Lung (tissue), 12 donors: ENCODE results near the gene PPARA. TPM values are rescaled to one million over a fixed set of nuclear protein-coding genes. Genes with fewer than 3 reads are reported as not detected.

ENCODE experiments used
- ATAC-seq: fragments of 200-7000 bp; cut with Tn5 transposase; one replicate; pipeline ENCODE4 v1.9.1; 2020; ENCODE audit warnings: moderate number of reproducible peaks; ENCODE audit not compliant: insufficient read depth, low FRiP score
- DNase-seq, 3 donors: peaks; one replicate each; pipeline ENCODE4 v3.0.0-alpha.2; 2013 to 2017
- H3K27ac ChIP-seq, 2 donors: one replicate each; pipeline ENCODE4 v1.5.1; 2013; ENCODE audit warnings: mild to moderate bottlenecking in 2 of 2, moderate library complexity in 2 of 2, control low read depth in 1 of 2, inconsistent platforms in 1 of 2, low read depth in 1 of 2, low read length in 1 of 2
- H3K27me3 ChIP-seq, 3 donors: one replicate each; pipeline ENCODE4 v1.5.1; 2013; ENCODE audit warnings: low read length in 2 of 3; ENCODE audit not compliant: control insufficient read depth in 3 of 3, insufficient read depth in 3 of 3
- H3K36me3 ChIP-seq, 4 donors: one replicate each; pipeline ENCODE4 v1.5.1; 2013; ENCODE audit warnings: low read length in 4 of 4, mild to moderate bottlenecking in 1 of 4, moderate library complexity in 1 of 4; ENCODE audit not compliant: control insufficient read depth in 4 of 4, insufficient read depth in 4 of 4
- H3K4me1 ChIP-seq, 5 donors: one replicate each; pipeline ENCODE4 v1.5.1; 2013; ENCODE audit warnings: low read length in 5 of 5, mild to moderate bottlenecking in 2 of 5, moderate library complexity in 1 of 5; ENCODE audit not compliant: control insufficient read depth in 5 of 5, insufficient read depth in 5 of 5
- H3K4me3 ChIP-seq: one replicate; pipeline ENCODE4 v1.5.1; 2013; ENCODE audit warnings: mild to moderate bottlenecking, control low read depth, moderate library complexity
- H3K9ac ChIP-seq, 2 donors: one replicate each; pipeline ENCODE4 v1.5.1; 2013; ENCODE audit warnings: low read length in 2 of 2, control low read depth in 1 of 2; ENCODE audit not compliant: insufficient read depth in 1 of 2
- H3K9me3 ChIP-seq, 4 donors: one replicate each; pipeline ENCODE4 v1.5.1; 2013; ENCODE audit warnings: low read length in 3 of 4, mild to moderate bottlenecking in 1 of 4, moderate library complexity in 1 of 4; ENCODE audit not compliant: control insufficient read depth in 4 of 4, insufficient read depth in 3 of 4
- WGBS, 2 donors: extraction: QIAGEN DNeasy Blood & Tissue Kit; methylation state at CpG; one replicate each; pipeline ENCODE4 v1.1.7; 2013; 5-methylcytosine and 5-hydroxymethylcytosine counted together
- polyA plus RNA-seq, 2 donors: library from polyadenylated mRNA; stranded (reverse); fragments of 200-250 nt; gene quantifications; one replicate each; pipeline ENCODE4 v1.2.1, GENCODE V29; 2013
- total RNA-seq, 2 donors: library from RNA; depleted of rRNA in 1 of 2; stranded (reverse); fragments of >200 nt in 1 of 2; gene quantifications; one replicate each; pipeline ENCODE4 v1.2.1, GENCODE V29; 2014 to 2021
- TF ChIP-seq, protein P1 (sequence below): IDR thresholded peaks from 2 replicates; pipeline ENCODE4 v1.5.1; 2012; ENCODE audit warnings: mild to moderate bottlenecking; ENCODE audit errors: control extremely low read depth, extremely low read depth
- donor health status: control.
- donor health status: control.
- donor health status: Bipolar disorder and iron deficiency.
- donor health status: healthy.
- donor health status: DM: yes; HTN: yes; CAD: no.

The PPARA gene
- total and polyA plus RNA-seq, 4 donors, result 4.4 to 18.1 (median 11.0) TPM

DNA sequence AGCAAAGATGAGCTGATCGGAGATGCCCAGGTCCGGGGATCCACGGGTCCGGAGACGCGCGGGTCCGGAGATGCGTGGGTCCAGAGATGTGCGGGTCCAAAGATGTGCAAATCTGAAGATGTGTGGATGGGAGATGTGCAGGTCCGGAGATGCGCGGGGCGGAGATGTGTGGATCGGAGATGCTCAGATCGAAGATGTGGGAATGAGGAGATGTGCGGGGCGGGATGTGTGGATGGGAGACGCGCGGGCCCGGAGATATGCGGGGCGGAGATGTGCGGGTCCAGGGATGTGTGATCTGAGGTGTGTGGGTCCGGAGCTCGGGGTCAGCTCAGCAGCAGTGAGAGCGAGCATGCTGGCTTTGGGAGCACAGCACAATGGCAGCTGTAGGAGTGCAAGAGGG, 64.3 kb downstream of the PPARA start:
- TF ChIP-seq, protein P1, sequence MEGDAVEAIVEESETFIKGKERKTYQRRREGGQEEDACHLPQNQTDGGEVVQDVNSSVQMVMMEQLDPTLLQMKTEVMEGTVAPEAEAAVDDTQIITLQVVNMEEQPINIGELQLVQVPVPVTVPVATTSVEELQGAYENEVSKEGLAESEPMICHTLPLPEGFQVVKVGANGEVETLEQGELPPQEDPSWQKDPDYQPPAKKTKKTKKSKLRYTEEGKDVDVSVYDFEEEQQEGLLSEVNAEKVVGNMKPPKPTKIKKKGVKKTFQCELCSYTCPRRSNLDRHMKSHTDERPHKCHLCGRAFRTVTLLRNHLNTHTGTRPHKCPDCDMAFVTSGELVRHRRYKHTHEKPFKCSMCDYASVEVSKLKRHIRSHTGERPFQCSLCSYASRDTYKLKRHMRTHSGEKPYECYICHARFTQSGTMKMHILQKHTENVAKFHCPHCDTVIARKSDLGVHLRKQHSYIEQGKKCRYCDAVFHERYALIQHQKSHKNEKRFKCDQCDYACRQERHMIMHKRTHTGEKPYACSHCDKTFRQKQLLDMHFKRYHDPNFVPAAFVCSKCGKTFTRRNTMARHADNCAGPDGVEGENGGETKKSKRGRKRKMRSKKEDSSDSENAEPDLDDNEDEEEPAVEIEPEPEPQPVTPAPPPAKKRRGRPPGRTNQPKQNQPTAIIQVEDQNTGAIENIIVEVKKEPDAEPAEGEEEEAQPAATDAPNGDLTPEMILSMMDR, result no peak
- ATAC-seq (no peak), DNase-seq (no peak)
- Histone ChIP-seq H3K9ac (no peak overlapping the region), H3K27ac (no peak overlapping the region), H3K4me3 (no peak overlapping the region), H3K36me3 (peaks cover 3 to 33% (median 26%) of the 10 kb centered on the region in 4 donors), H3K9me3 (peaks cover 0 to 7% (median under 1%) of the 10 kb centered on the region in 4 donors), H3K4me1 (no peaks in the 10 kb centered on the region), H3K27me3 (no peaks in the 10 kb centered on the region)
- WGBS, 2 donors, result 95 to 98% methylated on average over 28 of the region's 28 CpGs

DNA sequence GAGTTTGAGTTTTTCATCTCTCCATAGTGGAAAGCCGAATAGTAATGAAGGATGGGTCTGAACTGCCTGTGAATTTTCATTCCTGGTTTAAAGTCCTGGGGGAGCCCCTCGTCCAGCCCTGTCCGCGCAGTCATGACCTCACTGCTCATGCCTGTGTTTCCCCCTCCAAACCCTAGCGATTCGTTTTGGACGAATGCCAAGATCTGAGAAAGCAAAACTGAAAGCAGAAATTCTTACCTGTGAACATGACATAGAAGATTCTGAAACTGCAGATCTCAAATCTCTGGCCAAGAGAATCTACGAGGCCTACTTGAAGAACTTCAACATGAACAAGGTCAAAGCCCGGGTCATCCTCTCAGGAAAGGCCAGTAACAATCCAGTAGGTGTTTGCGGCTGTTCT, 69.3 kb downstream of the PPARA start:
- Histone ChIP-seq H3K36me3 (peaks cover 12 to 36% (median 22%) of the 10 kb centered on the region in 4 donors), H3K4me1 (no peaks in the 10 kb centered on the region), H3K27me3 (no peaks in the 10 kb centered on the region), H3K9ac (no peak overlapping the region), H3K4me3 (no peak overlapping the region), H3K27ac (no peak overlapping the region), H3K9me3 (no peaks in the 10 kb centered on the region)
- TF ChIP-seq, protein P1, result no peak
- 77 to 87% methylated on average over 10 of the region's 10 CpGs for WGBS, 2 donors
- ATAC-seq (no peak), DNase-seq (peak in 1 of 3 donors; percentile 5)

DNA sequence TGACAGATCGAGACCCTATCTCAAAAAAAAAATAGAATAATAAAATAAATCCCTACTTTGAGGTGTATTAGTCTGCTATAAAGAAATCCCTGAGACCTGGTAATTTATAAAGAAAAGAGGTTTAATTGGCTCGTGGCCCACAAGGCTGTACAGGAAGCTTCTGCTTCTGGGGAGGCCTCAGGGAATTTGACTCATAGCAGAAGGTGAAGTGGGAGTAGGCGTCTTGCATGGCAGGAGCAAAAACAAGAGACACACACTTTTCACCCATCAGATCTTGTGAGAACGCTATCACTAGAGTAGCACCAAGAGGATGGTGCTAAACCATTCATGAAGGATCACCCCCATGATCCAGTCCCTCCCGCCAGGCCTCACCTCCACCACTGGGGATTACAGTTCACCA, 70.6 kb downstream of the PPARA start:
- H3K36me3 ChIP-seq, result peaks cover 12 to 35% (median 22%) of the 10 kb centered on the region in 4 donors

More for the DNA sequence above, 70.6 kb downstream of the PPARA start:
- TF ChIP-seq, protein P1, result no peak
- WGBS, 2 donors, result 91 to 96% methylated on average over 5 of the region's 5 CpGs
- no peaks in the 10 kb centered on the region for H3K4me1 ChIP-seq
- no peak overlapping the region for H3K27ac ChIP-seq
- H3K4me3 ChIP-seq, result no peak overlapping the region
- ATAC-seq (no peak), DNase-seq (no peak)
- H3K9ac ChIP-seq, result no peak overlapping the region
- no peaks in the 10 kb centered on the region for H3K27me3 ChIP-seq
- H3K9me3 ChIP-seq, result no peaks in the 10 kb centered on the region
